Measurements from ENCODE around the gene CUX1.

The CUX1 gene

GRCh38 chr7:102234801-102235550 is 417.6 kb downstream of the CUX1 start:
- no peak for DNase-seq

- DNase-seq, result no peak
These were observed 418.7 kb downstream of the CUX1 start for GRCh38 chr7:102236102-102236501.

- DNase-seq, result peak in 46 of 51 donors; percentile 3 to 71 (median 34)
These were observed 419.3 kb downstream of the CUX1 start for GRCh38 chr7:102236592-102237287.

- DNase-seq, result no peak
These were observed 421.9 kb downstream of the CUX1 start for GRCh38 chr7:102239206-102239820.

GRCh38 chr7:102241431-102241830 is 424.0 kb downstream of the CUX1 start:
- DNase-seq, result no peak

- no peak for DNase-seq
These were observed 427.2 kb downstream of the CUX1 start for GRCh38 chr7:102244601-102245000.

GRCh38 chr7:102248081-102248455 is 430.6 kb downstream of the CUX1 start:
- no peak for DNase-seq

- DNase-seq, result no peak
These were observed 431.3 kb downstream of the CUX1 start for GRCh38 chr7:102248456-102249395.

- DNase-seq, result no peak
These were observed 434.3 kb downstream of the CUX1 start for GRCh38 chr7:102251531-102252365.

GRCh38 chr7:102252366-102252982 is 435.0 kb downstream of the CUX1 start:
- no peak for DNase-seq

- DNase-seq, result no peak
These were observed 435.9 kb downstream of the CUX1 start for GRCh38 chr7:102253066-102253972.

- DNase-seq, result no peak
These were observed 436.5 kb downstream of the CUX1 start for GRCh38 chr7:102253973-102254370.

GRCh38 chr7:102254521-102254920 is 437.1 kb downstream of the CUX1 start:
- no peak for DNase-seq

GRCh38 chr7:102255501-102255900 is 438.1 kb downstream of the CUX1 start:
- DNase-seq, result no peak

GRCh38 chr7:102255916-102256315 is 438.5 kb downstream of the CUX1 start:
- no peak for DNase-seq

- no peak for DNase-seq
These were observed 440.8 kb downstream of the CUX1 start for GRCh38 chr7:102258073-102258748.

- peak in 1 of 51 donors; percentile 31 for DNase-seq
These were observed 441.3 kb downstream of the CUX1 start for GRCh38 chr7:102258749-102259107.

GRCh38 chr7:102260856-102261255 is 443.4 kb downstream of the CUX1 start:
- DNase-seq, result peak in 43 of 51 donors; percentile 3 to 89 (median 53)

All from hypothalamus (tissue), 51 donors.